ENCODE results near the gene SLC27A4.

The SLC27A4 gene

GRCh38 chr9:128349125-128349524 is 8.8 kb downstream of the SLC27A4 start:
- H3K9me3 ChIP-seq (ENCODE audit: control insufficient read depth in 1 of 2, low read length in 2 of 2), result no peaks in the 10 kb centered on the region
- H3K27me3 ChIP-seq (ENCODE audit: low read depth, low read length), result no peaks in the 10 kb centered on the region
- no peak overlapping the region for H3K4me3 ChIP-seq (ENCODE audit: low read depth in 1 of 2, low read length in 2 of 2)
- no peaks in the 10 kb centered on the region for H3K4me1 ChIP-seq (ENCODE audit: control insufficient read depth in 1 of 2, insufficient read depth in 2 of 2, low read length in 2 of 2)
- H3K27ac ChIP-seq (ENCODE audit: low read length), result no peak overlapping the region
- H3K36me3 ChIP-seq (ENCODE audit: control insufficient read depth in 1 of 2, insufficient read depth in 2 of 2, low read length in 2 of 2), result peaks cover 47 to 71% of the 10 kb centered on the region in 2 donors

DNA sequence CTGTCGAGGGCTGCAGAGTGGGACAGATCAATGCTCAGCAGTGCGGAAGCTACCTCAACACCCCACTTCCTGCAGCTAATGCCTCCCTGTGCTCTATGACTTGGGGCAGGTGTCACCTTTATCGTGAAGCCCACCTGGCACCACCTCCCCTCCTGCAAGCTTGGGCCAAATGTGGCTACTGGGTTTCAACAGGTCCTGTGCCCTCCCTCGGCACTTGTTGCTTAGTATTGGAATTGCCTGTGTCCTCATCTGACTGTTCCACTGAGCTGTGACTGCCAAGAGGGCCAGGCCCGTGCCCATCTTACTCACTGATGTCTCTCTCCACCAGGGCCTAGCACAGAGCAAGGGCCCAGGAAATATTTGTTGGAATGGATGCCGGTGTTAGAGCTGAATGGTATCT is 9.4 kb downstream of the SLC27A4 start:
- no peak overlapping the region for H3K4me3 ChIP-seq (ENCODE audit: low read depth in 1 of 2, low read length in 2 of 2)
- no peaks in the 10 kb centered on the region for H3K4me1 ChIP-seq (ENCODE audit: control insufficient read depth in 1 of 2, insufficient read depth in 2 of 2, low read length in 2 of 2)
- H3K27me3 ChIP-seq (ENCODE audit: low read depth, low read length), result no peaks in the 10 kb centered on the region
- H3K36me3 ChIP-seq (ENCODE audit: control insufficient read depth in 1 of 2, insufficient read depth in 2 of 2, low read length in 2 of 2), result peaks cover 43 to 68% of the 10 kb centered on the region in 2 donors
- no peak overlapping the region for H3K27ac ChIP-seq (ENCODE audit: low read length)
- no peaks in the 10 kb centered on the region for H3K9me3 ChIP-seq (ENCODE audit: control insufficient read depth in 1 of 2, low read length in 2 of 2)

GRCh38 chr9:128355451-128355850 is 15.1 kb downstream of the SLC27A4 start:
- Histone ChIP-seq H3K4me1 (ENCODE audit: control insufficient read depth in 1 of 2, insufficient read depth in 2 of 2, low read length in 2 of 2) (no peaks in the 10 kb centered on the region), H3K9me3 (ENCODE audit: control insufficient read depth in 1 of 2, low read length in 2 of 2) (no peaks in the 10 kb centered on the region), H3K36me3 (ENCODE audit: control insufficient read depth in 1 of 2, insufficient read depth in 2 of 2, low read length in 2 of 2) (peaks cover 13 to 35% of the 10 kb centered on the region in 2 donors), H3K27me3 (ENCODE audit: low read depth, low read length) (no peaks in the 10 kb centered on the region), H3K4me3 (ENCODE audit: low read depth in 1 of 2, low read length in 2 of 2) (no peak overlapping the region), H3K27ac (ENCODE audit: low read length) (no peak overlapping the region)

GRCh38 chr9:128358090-128358489 is 17.8 kb downstream of the SLC27A4 start:
- H3K9me3 ChIP-seq (ENCODE audit: control insufficient read depth in 1 of 2, low read length in 2 of 2), result no peaks in the 10 kb centered on the region
- no peak overlapping the region for H3K4me3 ChIP-seq (ENCODE audit: low read depth in 1 of 2, low read length in 2 of 2)
- no peak overlapping the region for H3K27ac ChIP-seq (ENCODE audit: low read length)
- peaks cover 0 to 8% of the 10 kb centered on the region in 2 donors for H3K4me1 ChIP-seq (ENCODE audit: control insufficient read depth in 1 of 2, insufficient read depth in 2 of 2, low read length in 2 of 2)
- H3K27me3 ChIP-seq (ENCODE audit: low read depth, low read length), result no peaks in the 10 kb centered on the region
- peaks cover 5 to 26% of the 10 kb centered on the region in 2 donors for H3K36me3 ChIP-seq (ENCODE audit: control insufficient read depth in 1 of 2, insufficient read depth in 2 of 2, low read length in 2 of 2)

DNA sequence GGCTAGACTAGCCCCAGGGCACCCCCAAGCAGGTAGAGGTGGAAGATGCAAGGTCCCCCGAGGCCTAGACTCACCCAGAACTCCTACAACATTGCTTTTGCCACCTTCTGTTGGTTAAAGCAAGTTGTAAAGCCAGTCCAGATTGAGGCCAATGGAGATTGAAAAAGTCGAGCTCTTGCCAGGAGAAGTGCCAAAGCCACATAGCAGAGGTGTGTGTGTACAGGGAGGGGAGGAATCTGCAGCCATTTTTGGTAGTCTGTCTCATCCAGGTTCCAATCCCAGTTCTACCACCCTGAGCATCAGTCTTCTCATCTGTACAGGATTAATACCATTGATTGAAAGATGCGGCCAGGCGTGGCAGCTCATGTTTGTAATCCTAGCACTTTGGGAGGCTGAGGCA is 18.5 kb downstream of the SLC27A4 start:
- Histone ChIP-seq H3K4me3 (ENCODE audit: low read depth in 1 of 2, low read length in 2 of 2) (no peak overlapping the region), H3K4me1 (ENCODE audit: control insufficient read depth in 1 of 2, insufficient read depth in 2 of 2, low read length in 2 of 2) (peaks cover 0 to 8% of the 10 kb centered on the region in 2 donors), H3K9me3 (ENCODE audit: control insufficient read depth in 1 of 2, low read length in 2 of 2) (no peaks in the 10 kb centered on the region), H3K27ac (ENCODE audit: low read length) (no peak overlapping the region), H3K27me3 (ENCODE audit: low read depth, low read length) (no peaks in the 10 kb centered on the region), H3K36me3 (ENCODE audit: control insufficient read depth in 1 of 2, insufficient read depth in 2 of 2, low read length in 2 of 2) (peaks cover 3 to 22% of the 10 kb centered on the region in 2 donors)

DNA sequence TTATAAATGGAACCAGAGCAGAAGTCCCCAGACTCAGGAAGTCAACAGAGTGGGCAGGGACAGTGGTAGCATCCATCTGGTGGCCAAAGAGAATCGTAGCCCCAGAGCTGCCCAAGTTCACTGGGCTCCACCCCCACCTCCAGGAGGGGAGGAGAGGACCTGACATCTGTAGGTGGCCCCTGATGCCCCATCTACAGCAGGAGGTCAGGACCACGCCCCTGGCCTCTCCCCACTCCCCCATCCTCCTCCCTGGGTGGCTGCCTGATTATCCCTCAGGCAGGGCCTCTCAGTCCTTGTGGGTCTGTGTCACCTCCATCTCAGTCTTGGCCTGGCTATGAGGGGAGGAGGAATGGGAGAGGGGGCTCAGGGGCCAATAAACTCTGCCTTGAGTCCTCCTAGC is 20.5 kb downstream of the SLC27A4 start:
- Histone ChIP-seq H3K27ac (ENCODE audit: low read length) (no peak overlapping the region), H3K4me1 (ENCODE audit: control insufficient read depth in 1 of 2, insufficient read depth in 2 of 2, low read length in 2 of 2) (peaks cover 4 to 19% of the 10 kb centered on the region in 2 donors), H3K27me3 (ENCODE audit: low read depth, low read length) (no peaks in the 10 kb centered on the region), H3K36me3 (ENCODE audit: control insufficient read depth in 1 of 2, insufficient read depth in 2 of 2, low read length in 2 of 2) (peaks cover under 1 to 8% of the 10 kb centered on the region in 2 donors), H3K9me3 (ENCODE audit: control insufficient read depth in 1 of 2, low read length in 2 of 2) (no peaks in the 10 kb centered on the region), H3K4me3 (ENCODE audit: low read depth in 1 of 2, low read length in 2 of 2) (no peak overlapping the region)

DNA sequence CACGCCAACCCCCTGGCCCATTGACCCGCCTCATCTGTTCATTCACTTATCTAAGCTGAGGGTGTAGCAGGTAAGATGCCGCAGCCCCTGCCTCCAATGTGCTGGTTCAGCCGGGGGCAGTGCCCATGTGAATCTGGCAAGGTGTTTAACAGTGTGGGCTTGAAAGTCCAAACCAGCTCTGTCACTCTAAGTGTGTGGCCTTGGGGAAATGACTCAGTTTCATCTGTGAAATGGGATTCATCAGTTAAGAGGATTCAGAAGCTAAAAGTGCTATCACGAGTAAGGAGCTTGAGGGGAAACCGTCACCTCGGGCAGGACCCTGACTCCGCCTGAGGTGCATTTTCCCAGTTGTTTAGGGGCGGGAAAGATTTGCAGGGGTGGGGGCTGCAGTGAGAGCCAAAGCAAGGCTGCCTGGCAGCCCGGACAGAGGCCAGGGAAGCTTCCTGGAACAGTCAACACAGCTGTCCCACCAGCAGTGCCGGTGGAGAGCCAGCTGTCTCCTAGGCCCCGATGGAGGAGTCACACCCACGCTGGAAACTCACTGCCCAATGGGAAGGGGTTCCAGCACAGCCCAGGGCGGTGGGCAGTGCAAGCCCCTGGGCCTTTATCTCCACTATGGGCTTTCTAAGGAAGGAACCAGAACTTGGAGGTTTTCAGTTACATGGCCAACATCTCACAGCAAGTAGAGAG is 21.1 kb downstream of the SLC27A4 start:
- Histone ChIP-seq H3K27ac (ENCODE audit: low read length) (no peak overlapping the region), H3K36me3 (ENCODE audit: control insufficient read depth in 1 of 2, insufficient read depth in 2 of 2, low read length in 2 of 2) (peaks cover 0 to 7% of the 10 kb centered on the region in 2 donors), H3K9me3 (ENCODE audit: control insufficient read depth in 1 of 2, low read length in 2 of 2) (no peaks in the 10 kb centered on the region), H3K4me1 (ENCODE audit: control insufficient read depth in 1 of 2, insufficient read depth in 2 of 2, low read length in 2 of 2) (peaks cover 4 to 19% of the 10 kb centered on the region in 2 donors), H3K4me3 (ENCODE audit: low read depth in 1 of 2, low read length in 2 of 2) (peak overlapping the region; percentile 55 to 74), H3K27me3 (ENCODE audit: low read depth, low read length) (no peaks in the 10 kb centered on the region)

DNA sequence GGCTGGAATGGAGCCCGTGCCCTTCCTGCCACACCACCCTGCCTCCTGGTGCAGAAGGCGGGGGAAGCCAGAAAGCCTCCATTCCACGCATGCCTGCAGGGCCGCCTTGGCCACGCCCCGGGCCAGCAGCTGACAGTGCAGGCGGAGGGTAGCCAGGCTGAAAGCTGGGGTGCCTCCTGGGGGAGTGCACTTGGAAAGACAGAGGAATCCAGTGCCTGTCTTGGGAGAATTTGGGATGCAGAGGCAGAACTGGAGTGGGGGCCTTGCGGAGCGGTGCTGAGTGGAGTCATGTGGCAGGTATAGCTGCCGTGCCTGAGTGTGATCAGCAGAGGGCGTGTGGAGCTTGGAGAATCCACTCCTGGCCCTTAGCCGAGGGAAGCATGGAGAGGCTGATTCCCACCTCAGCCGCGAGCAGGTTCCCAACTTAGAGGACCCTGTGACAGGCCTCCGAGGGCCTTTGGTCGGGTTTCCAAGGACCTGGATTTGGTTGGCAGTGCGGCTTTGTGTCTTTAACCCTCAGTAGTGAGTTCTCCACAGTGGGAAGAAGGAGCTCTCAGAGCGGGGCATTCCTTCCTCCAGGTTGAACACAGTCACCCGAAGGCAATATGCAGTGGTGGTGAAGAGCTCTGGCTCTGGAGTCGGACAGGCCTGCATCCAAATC is 21.8 kb downstream of the SLC27A4 start:
- Histone ChIP-seq H3K27ac (ENCODE audit: low read length) (no peak overlapping the region), H3K9me3 (ENCODE audit: control insufficient read depth in 1 of 2, low read length in 2 of 2) (no peaks in the 10 kb centered on the region), H3K4me3 (ENCODE audit: low read depth in 1 of 2, low read length in 2 of 2) (peak overlapping the region; percentile 55 to 74), H3K4me1 (ENCODE audit: control insufficient read depth in 1 of 2, insufficient read depth in 2 of 2, low read length in 2 of 2) (peaks cover 4 to 19% of the 10 kb centered on the region in 2 donors), H3K27me3 (ENCODE audit: low read depth, low read length) (no peaks in the 10 kb centered on the region), H3K36me3 (ENCODE audit: control insufficient read depth in 1 of 2, insufficient read depth in 2 of 2, low read length in 2 of 2) (peaks cover 0 to 7% of the 10 kb centered on the region in 2 donors)

GRCh38 chr9:128362774-128363173 is 22.4 kb downstream of the SLC27A4 start:
- no peaks in the 10 kb centered on the region for H3K27me3 ChIP-seq (ENCODE audit: low read depth, low read length)
- peaks cover 4 to 19% of the 10 kb centered on the region in 2 donors for H3K4me1 ChIP-seq (ENCODE audit: control insufficient read depth in 1 of 2, insufficient read depth in 2 of 2, low read length in 2 of 2)
- no peaks in the 10 kb centered on the region for H3K9me3 ChIP-seq (ENCODE audit: control insufficient read depth in 1 of 2, low read length in 2 of 2)
- no peak overlapping the region for H3K4me3 ChIP-seq (ENCODE audit: low read depth in 1 of 2, low read length in 2 of 2)
- H3K27ac ChIP-seq (ENCODE audit: low read length), result no peak overlapping the region
- peaks cover 0 to 4% of the 10 kb centered on the region in 2 donors for H3K36me3 ChIP-seq (ENCODE audit: control insufficient read depth in 1 of 2, insufficient read depth in 2 of 2, low read length in 2 of 2)

- H3K36me3 ChIP-seq (ENCODE audit: control insufficient read depth in 1 of 2, insufficient read depth in 2 of 2, low read length in 2 of 2), result no peaks in the 10 kb centered on the region
- H3K4me3 ChIP-seq (ENCODE audit: low read depth in 1 of 2, low read length in 2 of 2), result peak overlapping the region; percentile 26 to 61
- H3K9me3 ChIP-seq (ENCODE audit: control insufficient read depth in 1 of 2, low read length in 2 of 2), result no peaks in the 10 kb centered on the region
- no peak overlapping the region for H3K27ac ChIP-seq (ENCODE audit: low read length)
- H3K4me1 ChIP-seq (ENCODE audit: control insufficient read depth in 1 of 2, insufficient read depth in 2 of 2, low read length in 2 of 2), result peaks cover 8 to 23% of the 10 kb centered on the region in 2 donors
- no peaks in the 10 kb centered on the region for H3K27me3 ChIP-seq (ENCODE audit: low read depth, low read length)
Observed at GRCh38 chr9:128365525-128365924, 25.2 kb downstream of the SLC27A4 start.

- H3K4me1 ChIP-seq (ENCODE audit: control insufficient read depth in 1 of 2, insufficient read depth in 2 of 2, low read length in 2 of 2), result peaks cover 9 to 38% of the 10 kb centered on the region in 2 donors
- no peak overlapping the region for H3K27ac ChIP-seq (ENCODE audit: low read length)
- H3K9me3 ChIP-seq (ENCODE audit: control insufficient read depth in 1 of 2, low read length in 2 of 2), result no peaks in the 10 kb centered on the region
- H3K4me3 ChIP-seq (ENCODE audit: low read depth in 1 of 2, low read length in 2 of 2), result no peak overlapping the region
- peaks cover 0 to 11% of the 10 kb centered on the region in 2 donors for H3K36me3 ChIP-seq (ENCODE audit: control insufficient read depth in 1 of 2, insufficient read depth in 2 of 2, low read length in 2 of 2)
- no peaks in the 10 kb centered on the region for H3K27me3 ChIP-seq (ENCODE audit: low read depth, low read length)
Observed at GRCh38 chr9:128369024-128369706, 28.8 kb downstream of the SLC27A4 start.

Data from muscle layer of duodenum (tissue), 2 donors.